ENCODE data around the gene KHNYN.
A peak's percentile ranks its signal among the peaks of the same experiment; 100 is the strongest.

The KHNYN gene

GRCh38 chr14:24425704-24426103 is 4.0 kb upstream of the KHNYN start:
- no peak for DNase-seq

- no peak for DNase-seq
Measured at GRCh38 chr14:24426150-24426911, 3.4 kb upstream of the KHNYN start.

- no peak for DNase-seq
Measured at GRCh38 chr14:24426912-24427536, 2.7 kb upstream of the KHNYN start.

DNA sequence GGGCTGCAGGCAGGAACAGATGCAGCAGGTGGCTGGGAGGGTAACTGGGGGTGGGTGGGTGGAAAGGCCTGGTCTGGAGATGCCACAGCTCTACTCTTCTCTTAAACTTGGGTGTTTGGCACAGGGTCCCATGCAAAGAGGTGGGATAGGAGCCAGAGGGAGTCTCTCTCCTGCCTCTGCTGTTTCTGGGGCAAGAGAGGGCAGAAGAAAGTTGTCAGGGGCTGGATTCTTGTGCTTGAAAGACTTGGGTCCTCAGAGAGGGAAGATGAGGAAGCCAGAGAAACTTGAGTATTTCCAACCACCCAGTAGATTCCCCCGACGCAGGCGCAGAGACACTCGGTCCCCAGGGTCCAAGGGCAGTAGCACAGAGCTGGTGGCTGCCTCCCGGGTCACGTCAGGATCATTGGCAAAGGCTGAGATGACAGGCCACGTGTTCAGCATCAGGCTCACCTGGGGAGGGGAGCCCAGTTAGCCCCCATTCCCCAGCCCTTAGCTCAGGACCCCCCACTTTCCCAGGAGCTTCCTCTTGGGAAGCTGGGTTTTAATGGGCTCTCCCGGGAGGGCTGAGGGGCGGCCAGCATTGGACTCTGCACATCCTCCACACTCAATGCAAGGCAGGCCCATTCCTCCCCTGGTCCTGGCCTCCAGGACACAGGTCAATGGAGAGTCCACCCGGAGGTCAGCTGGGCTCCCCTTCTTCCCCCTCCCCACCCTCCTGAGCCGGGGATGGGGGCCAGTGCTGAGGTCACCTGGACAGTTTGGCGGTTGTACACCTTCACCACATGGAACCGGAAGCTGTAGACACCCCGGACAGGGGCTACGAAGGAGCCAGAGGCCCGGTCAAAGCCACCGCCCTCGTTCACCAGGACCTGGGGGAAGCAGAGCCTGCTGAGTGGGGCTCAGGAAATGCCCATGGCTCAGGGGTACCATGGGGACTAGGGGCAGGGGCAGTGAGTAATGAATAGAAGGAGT is 1.9 kb upstream of the KHNYN start:
- no peak for DNase-seq

DNA sequence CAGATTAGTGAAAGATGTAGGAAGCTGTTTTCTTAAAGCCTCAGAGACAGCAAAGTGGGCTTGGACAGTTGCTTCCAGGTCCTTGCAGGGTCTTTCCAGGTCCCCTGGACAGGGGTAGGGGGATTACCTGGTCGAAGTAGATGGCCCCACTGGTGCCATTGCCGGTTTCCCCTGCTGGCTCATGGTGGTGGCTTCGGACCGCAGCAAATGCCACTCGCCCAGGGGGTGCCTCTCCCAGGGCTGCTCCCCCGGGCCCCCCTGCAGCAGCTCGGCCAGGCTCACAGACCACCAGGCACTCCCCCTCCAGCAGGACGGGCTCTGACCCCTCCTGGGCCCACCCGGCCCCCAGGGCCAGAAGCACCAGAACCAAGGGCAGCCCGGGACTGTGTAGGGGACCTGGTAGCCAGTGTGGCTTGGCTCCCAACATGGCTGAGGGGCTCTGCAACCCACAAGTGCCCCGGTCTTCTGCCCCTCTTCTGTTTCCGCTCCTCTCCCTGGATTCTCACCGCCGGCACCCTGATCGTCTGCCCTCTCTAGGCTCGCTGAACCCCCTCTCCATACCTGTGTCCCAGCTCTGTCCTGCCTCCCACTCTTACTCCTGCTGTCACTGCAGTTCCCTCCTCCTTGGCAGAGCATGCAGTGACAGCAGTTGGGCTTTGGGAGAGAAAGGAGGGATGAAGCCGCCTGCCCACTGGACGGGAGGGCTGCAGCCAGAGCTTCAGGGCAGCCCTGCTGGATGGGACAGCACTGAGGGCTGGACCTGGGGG is 943 bp upstream of the KHNYN start:
- no peak for DNase-seq

DNA sequence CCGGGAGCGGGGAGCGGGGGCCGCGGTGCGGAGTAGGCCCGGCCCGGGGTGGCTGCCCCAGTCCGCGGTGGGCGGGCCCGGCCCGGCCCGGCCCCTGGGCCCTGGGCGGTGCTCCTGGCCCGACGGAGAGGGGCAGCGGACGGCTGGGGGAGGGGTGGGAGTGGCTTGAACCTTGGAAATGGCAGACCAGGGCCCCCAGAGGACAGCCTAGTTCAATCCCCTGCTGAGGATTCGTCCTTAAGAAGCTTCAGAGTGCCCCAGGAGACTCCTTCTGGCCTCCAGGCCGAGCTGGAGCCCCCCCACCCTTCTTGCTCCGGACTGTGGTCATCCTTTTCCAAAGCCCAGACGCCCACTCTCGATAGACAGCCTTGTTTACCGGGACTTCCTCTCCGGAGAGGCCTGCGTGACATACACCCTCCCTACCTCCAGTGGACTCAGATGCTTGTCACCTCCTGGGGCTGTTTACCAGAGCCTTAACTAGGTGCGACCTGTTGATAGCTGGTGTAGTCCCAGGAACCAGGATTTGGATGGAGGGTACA is 458 bp downstream of the KHNYN start:
- DNase-seq: peak; percentile 58

- DNase-seq: peak; percentile 63
Measured at GRCh38 chr14:24430682-24431568, 1.2 kb downstream of the KHNYN start.

- DNase-seq: peak; percentile 86
Measured at GRCh38 chr14:24431569-24432258, 2.0 kb downstream of the KHNYN start.

GRCh38 chr14:24432259-24433131 is 2.7 kb downstream of the KHNYN start:
- DNase-seq: no peak

GRCh38 chr14:24434036-24434435 is 4.3 kb downstream of the KHNYN start:
- no peak for DNase-seq

DNA sequence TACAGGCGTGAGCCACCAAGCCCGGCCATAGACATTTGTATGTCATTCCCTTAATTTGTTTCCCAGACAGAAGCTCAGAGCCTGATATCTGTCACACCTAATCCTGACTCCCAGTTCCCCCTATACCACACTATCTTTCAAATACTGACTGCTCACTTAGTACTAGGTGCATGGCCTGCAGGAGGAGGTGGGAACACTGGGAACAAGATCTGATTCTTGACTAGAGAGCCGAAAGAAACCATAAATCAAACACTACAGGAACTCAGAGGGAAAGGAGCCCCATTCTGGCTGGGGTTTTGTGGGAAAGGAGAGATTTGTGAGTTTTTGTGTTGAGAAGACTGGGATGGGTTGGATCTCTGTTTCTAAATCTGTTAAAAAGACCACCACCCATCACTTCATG is 4.9 kb downstream of the KHNYN start:
- no peak for DNase-seq

DNA sequence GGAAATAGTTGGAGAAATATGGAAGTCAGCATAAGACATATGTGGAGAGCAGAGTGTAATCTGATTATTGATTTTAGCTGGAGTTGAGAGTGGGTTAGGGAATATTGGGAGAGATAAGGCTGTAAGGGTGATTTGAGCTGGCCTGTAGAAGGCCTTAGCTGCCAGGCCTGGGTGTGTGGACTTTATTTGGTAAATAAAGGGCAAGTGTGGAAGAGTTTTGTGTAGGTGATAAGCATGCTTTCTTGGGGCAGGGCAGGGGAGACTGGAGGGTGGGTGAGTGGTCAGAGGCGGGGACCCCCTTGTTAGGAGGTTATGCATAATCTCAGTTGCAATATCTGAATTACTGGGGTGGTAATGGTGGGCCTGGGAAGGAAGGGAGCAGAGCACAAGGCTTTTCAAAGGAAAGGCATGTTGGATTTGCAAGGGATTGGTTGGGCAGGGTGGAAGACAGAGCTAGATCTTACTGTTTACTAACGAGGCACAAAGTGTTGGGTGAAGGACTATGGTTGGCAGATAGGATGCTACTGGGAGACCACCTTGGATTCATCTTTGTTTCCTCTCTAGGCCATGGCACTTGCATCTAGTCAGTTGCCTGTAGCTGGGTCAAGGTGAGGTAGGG is 5.5 kb downstream of the KHNYN start:
- DNase-seq: no peak

DNA sequence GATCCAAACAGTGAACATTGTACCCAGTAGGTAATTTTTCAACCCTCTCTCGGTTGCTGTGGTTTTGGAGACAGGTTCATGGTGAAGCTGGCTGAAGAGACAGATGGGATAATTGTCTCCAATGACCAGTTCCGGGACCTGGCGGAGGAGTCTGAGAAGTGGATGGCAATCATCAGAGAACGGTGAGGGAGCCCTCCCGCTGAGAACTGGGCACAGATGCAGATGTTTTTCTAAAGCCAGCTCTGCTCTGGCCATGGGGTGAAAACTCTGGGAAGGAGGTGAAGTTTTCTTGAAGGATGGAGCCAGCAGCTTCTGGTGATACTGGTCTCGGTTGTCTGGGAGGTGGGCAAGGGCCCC is 6.2 kb downstream of the KHNYN start:
- DNase-seq: no peak

- DNase-seq: no peak
Measured at GRCh38 chr14:24436355-24437019, 6.7 kb downstream of the KHNYN start.

DNA sequence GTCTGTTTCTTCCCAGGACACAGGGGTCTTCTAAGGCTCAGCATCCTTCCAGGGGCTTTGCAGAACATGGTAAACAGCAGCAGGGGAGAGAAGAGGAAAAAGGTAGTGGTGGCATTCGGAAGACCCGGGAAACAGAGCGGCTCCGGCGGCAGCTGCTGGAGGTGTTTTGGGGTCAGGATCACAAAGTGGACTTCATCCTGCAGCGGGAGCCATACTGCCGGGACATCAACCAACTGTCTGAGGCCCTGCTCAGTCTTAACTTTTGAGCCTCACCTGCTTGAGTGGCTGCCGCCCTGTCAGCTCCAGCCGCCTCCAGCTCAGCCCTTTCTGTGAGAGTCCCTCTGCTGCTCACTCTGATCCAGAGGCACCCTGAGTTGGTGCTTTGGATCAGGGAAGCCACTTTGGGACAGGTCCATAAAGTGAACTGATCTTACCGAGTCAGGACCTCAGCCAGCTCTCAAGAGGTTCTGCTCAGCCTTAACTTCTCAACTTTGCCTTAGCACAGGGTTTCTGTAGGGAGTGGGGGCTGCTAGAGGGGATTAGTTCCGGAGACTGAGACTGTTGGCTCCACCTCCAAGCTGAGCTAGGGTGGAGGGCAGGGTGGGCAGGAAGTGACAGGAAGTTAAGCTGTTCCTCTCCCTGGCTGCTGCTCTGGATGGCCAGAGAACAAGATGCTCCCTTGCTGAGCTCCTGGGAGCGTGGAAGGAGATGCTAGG is 7.4 kb downstream of the KHNYN start:
- DNase-seq: no peak

DNA sequence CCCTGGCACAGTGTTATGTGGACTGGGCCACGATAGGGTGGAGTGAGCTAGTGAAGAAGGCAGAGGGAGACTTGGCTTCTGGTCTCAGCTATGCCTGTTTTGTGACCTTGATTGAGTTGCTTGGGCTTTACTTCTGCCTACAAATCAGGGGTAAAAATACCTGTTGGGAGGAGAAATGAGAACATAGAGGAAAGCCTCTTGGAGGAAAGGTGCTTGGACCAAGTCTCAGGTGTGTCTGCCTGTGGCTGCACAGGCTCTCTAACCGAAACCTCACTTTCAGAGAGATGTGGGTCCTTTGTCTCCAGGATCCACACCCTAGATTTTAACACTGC is 7.9 kb downstream of the KHNYN start:
- no peak for DNase-seq

DNA sequence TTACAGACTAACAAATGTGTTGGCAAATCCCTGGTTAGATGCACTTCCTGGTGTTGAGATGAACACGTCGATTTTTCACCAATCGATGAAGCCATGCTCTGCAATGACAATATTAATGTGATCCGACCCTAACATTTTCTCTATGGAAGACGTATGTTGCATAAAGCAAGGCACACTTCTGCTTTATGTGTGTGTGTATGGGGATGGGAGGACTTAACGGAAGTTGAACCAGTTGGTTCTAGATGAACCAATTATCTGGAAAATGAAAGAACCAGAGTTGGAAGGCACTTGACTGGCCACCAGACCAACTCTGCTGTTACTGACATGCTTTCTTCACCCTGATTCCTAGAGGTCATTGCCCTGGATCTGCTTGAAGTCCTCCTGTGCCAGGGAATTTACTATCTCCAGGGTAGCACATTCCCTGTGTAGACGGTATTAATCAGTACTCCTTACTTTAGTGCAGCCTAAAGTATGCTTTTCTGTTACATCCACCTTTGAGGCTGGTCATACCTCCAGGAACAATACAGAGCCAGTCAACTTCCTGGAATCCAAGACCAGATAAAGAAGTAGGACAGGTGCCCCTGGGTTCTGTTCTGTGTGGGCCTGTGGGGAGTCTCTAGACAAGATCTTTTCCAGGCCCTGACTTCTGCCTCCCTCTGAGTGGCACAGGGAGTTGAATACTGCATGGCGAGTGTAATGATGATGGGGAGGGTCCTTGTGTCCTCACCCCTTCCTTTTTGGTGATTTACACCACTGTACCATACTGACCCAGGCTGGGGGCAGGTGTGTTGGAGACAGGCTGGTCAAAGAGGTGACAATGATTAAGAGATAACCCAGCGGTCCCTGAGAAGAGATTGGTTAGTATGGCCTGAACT is 8.7 kb downstream of the KHNYN start:
- no peak for DNase-seq
